ENCODE data around the gene MAP3K15.

The MAP3K15 gene

DNA sequence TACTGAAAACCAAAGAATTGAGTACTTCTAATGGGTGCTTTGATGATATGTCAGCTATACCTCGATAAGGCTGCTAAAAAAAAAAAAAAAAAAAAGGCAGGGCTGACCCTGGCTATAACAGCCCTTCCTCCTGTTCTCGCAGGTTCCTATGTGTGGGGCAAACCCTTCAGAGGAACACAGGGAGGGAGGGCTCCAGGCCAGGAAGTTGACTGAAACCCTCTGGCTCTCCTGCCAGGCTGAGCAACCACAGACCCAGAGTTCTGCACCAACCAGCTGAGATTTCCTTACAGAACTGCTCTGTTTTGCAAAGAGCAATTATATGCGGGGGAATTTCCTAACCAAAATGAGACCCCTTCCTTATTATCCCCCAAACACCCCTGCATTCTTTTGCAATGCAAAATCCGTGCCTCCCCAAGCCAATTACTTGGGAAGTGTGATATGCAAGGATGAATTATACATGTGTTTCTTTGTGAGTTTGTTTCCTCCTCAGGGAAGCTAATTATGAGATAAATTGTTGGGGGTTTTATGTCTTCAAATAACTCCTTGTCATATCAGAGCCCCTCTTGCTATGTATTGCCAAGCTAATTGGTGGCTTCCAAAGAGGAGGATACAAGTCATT is 126.0 kb downstream of the MAP3K15 start:
- no peak for DNase-seq (ENCODE audit: low read depth)

DNA sequence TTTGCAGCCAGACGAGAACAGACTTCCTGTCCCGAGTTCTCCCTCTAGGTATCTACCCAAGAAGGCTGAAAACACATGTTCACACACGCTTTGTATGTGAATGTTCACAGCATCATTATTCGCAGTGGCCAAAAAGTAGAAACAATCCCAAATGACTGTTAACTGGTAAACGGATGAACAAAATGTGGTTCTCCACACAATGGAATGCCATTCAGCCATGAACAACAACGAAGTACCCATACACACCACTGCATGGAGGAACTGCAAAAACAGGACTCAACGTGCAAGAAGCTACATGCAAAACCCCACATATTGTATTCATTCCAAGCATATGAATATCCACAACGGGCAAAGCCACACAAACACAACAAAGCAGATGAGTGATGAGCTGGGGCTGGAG is 126.6 kb downstream of the MAP3K15 start:
- DNase-seq (ENCODE audit: low read depth) = no peak

- no peak for DNase-seq (ENCODE audit: low read depth)
Observed at GRCh38 chrX:19388064-19388679, 127.1 kb downstream of the MAP3K15 start.

GRCh38 chrX:19386679-19387078 is 128.6 kb downstream of the MAP3K15 start:
- DNase-seq (ENCODE audit: low read depth) = no peak

GRCh38 chrX:19382555-19383145 is 132.7 kb downstream of the MAP3K15 start:
- peak; percentile 30 for DNase-seq (ENCODE audit: low read depth)

GRCh38 chrX:19381326-19381725 is 134.0 kb downstream of the MAP3K15 start:
- DNase-seq (ENCODE audit: low read depth) = no peak

DNA sequence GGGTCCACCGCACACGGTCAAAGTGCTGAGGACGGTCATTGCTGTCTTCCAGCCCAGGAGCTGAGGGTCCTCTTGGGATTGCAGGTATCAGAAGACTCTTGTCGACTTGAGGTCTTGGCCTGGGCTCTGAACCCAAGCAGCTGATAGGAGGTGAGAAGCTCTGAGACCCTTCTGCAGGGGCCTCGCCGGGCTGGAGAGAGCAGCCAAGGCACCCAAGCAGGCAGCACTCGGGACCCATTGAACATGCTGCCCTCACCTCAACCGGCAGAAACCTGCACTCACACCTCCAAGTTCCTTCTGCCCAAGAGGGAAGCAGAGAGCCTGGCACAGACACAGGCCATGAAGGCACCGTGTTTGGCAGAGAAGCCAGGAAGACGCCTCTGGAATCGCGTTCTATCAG is 137.5 kb downstream of the MAP3K15 start:
- no peak for DNase-seq (ENCODE audit: low read depth)

DNA sequence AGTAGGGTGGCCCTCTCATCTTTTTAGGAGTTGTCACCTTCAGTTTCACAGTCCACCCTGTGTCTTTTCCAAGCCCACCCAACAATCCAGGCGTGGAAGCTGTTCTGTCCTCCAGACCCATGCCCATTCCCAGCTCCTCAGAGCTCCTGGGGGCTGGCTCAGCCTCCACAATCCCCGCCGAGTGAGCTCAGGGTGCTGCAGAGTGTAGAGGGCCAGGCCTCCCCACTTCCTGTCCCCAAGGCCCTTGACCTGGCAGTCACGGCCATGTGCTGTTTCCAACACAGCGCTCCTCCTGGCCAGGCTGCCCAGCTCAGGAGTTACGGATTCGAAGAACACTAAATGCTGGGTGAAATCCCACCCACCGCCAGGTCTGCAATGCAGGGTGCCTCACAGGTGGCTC is 139.8 kb downstream of the MAP3K15 start:
- no peak for DNase-seq (ENCODE audit: low read depth)

DNA sequence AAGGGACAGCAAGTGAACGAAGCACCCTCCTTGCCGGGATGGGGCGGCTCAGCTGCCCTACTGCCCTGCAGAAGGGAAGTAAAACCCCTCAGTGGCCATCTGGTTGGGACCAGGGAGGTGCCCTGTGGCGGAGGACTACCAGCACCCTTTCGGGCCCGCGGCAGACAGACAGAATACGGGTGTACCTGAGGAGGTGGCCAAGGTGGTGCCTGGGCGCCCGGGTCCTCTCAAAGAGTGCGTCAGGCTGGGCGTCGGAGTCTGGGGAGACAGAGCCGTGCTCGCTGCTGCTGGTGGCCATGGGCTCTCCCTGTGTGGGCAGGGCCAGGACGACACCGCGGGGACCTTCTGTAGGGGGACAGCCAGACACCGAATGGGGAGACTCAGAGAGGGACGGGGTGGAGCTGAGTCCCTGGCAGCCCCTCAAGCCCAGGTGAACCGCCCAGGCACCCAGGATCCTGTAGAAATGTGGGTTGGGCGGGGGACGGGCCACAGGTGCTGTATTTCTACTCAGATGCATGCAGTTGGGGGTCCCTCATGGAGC is 141.9 kb downstream of the MAP3K15 start:
- no peak for DNase-seq (ENCODE audit: low read depth)

- no peak for DNase-seq (ENCODE audit: low read depth)
Observed at GRCh38 chrX:19372547-19373331, 142.6 kb downstream of the MAP3K15 start.

DNA sequence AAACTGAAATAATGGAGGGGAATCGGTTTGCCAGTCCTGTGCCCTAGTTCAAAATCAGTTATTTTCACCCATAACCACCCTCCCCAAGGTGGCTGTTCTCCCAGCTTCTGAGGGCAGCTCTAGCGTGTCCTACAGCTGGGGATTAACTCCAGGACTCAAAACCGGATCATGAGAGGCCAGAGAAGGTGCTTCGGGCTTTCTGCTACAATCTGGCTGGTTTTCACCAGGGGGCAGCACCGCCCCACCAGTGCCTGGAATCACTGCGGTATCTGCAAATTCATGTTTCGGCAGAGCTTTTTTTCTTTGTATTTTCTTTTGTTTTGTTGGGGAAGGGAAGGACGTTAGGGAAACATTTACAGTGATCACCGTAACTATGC is 143.2 kb downstream of the MAP3K15 start:
- peak; percentile 37 for DNase-seq (ENCODE audit: low read depth)

GRCh38 chrX:19370061-19370460 is 145.2 kb downstream of the MAP3K15 start:
- no peak for DNase-seq (ENCODE audit: low read depth)

GRCh38 chrX:19368576-19368975 is 146.7 kb downstream of the MAP3K15 start:
- no peak for DNase-seq (ENCODE audit: low read depth)

GRCh38 chrX:19361701-19362100 is 153.6 kb downstream of the MAP3K15 start:
- no peak for DNase-seq (ENCODE audit: low read depth)

GRCh38 chrX:19360903-19361302 is 154.4 kb downstream of the MAP3K15 start:
- no peak for DNase-seq (ENCODE audit: low read depth)

DNA sequence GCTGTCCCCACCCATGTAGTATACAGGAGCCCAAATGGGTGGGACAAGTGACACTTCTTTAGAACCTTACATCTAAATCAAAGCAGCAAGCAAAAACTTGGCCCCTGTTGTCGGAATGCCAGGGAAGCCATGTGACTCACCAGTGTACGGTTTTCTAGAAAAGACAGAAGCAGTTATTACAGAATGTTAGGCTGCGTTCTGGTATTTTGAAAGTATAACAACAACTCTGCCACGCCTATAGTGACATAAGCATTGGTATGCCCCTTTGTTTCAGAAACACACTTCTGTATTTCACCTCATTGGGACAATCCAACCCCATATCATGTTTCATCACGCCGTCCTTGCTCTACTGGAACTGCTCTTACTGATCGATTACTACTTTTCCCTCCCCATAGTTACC is 156.8 kb downstream of the MAP3K15 start:
- no peak for DNase-seq (ENCODE audit: low read depth)

- no peak for DNase-seq (ENCODE audit: low read depth)
Observed at GRCh38 chrX:19354625-19355024, 160.7 kb downstream of the MAP3K15 start.

DNA sequence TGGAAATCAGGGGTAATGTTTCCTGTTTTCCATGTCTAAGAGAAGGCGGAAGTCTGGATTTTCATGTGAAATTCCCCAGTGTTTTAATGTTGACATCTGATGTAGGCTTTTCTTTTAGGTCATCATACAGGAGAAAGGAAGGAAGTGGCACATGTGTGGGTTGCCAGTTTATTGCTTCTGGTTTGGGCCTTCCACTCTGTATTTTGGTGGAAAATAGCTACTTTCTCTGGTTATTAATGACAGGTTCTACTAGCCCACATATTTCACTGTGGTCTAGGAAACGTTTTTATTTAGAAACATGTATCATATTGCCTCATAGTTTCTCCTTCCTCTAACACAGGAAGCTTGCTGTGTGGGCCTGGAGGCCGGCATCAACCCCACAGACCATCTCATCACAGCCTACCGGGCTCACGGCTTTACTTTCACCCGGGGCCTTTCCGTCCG is 164.3 kb downstream of the MAP3K15 start:
- DNase-seq (ENCODE audit: low read depth) = no peak

DNA sequence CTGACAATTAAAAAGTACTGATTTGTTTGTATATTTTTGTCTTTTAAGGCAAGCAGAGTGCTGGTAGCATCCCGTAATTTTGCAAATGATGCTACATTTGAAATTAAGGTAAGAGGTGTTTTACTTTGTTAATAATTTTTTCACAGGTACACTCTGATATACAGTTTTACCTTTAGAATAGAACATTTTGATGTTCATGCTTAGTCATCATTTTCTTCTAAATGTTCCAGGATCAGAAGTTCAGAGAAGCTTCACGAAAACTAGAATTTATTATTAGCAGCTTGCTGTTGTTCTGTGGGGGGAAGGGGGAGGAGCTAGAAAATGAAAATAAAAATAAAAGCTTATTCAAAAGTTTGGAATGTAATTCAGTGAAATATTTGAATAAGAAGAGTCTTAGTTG is 166.0 kb downstream of the MAP3K15 start:
- DNase-seq (ENCODE audit: low read depth) = no peak

DNA sequence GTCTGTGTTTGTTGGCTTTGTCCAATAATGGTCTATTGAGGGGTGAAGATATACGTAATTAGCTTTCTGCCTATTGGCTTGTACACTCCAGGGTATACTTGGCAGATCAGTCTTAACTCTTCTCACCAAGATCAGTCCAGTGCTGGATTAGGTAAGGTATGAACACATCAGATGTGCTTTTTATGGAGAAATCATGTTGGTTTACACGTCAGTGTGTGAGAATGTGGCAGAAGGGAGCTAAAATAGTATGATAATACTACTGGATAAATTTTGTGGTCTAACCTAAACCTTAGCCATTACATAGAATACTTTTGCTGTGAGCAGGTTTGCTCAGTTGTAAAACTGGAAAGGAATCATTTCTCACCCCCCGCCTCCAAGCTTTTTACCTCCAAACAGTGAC is 167.4 kb downstream of the MAP3K15 start:
- DNase-seq (ENCODE audit: low read depth) = no peak

GRCh38 chrX:19344661-19345060 is 170.6 kb downstream of the MAP3K15 start:
- no peak for DNase-seq (ENCODE audit: low read depth)

DNA sequence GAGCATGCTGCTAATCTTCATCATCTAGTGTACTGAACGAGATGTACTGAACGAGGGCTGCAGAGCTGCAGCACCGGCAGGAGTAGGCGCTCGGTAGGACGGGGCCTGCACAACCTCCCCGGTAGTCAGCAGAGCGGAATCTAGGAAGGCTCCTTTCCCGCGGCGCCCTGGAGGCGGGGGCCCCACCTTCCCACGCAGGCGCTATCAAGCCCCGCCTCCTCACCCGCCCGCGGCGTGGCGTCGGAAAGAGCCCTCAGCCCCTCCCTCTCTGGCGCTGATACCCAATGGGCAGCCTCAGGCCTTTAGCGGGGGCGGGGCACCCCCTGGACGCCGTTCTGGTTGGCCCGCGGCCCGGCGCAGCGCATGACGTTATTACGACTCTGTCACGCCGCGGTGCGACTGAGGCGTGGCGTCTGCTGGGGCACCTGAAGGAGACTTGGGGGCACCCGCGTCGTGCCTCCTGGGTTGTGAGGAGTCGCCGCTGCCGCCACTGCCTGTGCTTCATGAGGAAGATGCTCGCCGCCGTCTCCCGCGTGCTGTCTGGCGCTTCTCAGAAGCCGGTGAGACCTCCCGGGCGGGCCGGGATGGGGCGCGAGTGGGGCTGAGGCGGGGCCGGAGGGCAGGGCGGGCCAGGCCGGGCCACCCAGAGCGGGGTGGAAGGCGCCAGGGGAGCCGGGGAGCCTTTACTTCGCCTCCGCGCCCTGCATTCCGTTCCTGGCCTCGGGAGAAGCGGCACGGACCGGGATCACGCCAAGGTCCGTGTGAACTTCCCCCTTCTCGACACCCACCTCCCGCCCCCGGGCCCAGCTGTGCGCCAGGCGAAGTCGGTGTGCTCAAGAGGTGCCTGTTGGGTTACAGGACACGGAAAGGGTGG is 171.5 kb downstream of the MAP3K15 start, which contains the start of gene PDHA1:
PDHA1 (plus strand) TSS at position 393 of the 874 bp plus-strand sequence; CDS start at position 504, 111 bp downstream.
- DNase-seq (ENCODE audit: low read depth) = peak; percentile 90

Measured in stimulated activated CD4-positive, alpha-beta T cell treated with anti-CD3 and anti-CD28 coated beads, Interleukin-2, amount 100 ng/mL, for 4 hours (primary cell).